T-cell (primary cell): ENCODE results near the gene OR13J1. TPM values are rescaled to one million over a fixed set of nuclear protein-coding genes. Genes with fewer than 3 reads are reported as not detected.
"Not testable (repeated sequence)": the region's sequence is repeated elsewhere in the genome, so short reads cannot be mapped to it uniquely, and the experiment has no call there.

ENCODE experiments used
- ATAC-seq, 4 experiments: fragments of 200-7000 bp in 3 of 4; fragments of 150-1000 bp in 1 of 4; cut with Tn5 transposase; replicated peaks in 1 of 4; 1 replicate in 3 of 4; 2 replicates in 1 of 4; pipeline ENCODE4 v1.10.0; 2021; ENCODE audit warnings: moderate library complexity in 3 of 4, mild to moderate bottlenecking in 2 of 4, moderate number of reproducible peaks in 1 of 4
- CTCF ChIA-PET, 2 donors: fragments of 300-600 bp; sonication (Branson Sonifier 250); formaldehyde crosslinking; loops; one replicate each; lab custom pipeline; 2022; ENCODE audit warnings: antibody characterized with exemption in 2 of 2; lab: Charles Lee
- POLR2A ChIA-PET, 2 donors: fragments of 300-600 bp; sonication (Branson Sonifier 250); formaldehyde crosslinking; loops; one replicate each; lab custom pipeline; 2022; ENCODE audit warnings: antibody characterized with exemption in 2 of 2; lab: Charles Lee
- DNase-seq, 35 experiments: peaks; one replicate each; pipeline versions ENCODE4 v3.0.0 to v3.0.0-alpha.2; 2013 to 2023
- H3K27ac ChIP-seq: one replicate; pipeline ENCODE4 v1.5.1; 2013; ENCODE audit warnings: low read length
- H3K27me3 ChIP-seq, 2 experiments: replicated peaks in 1 of 2; 1 replicate in 1 of 2; 2 replicates in 1 of 2; pipeline versions ENCODE4 v1.6.1 to v1.7.0; 2013; ENCODE audit warnings: low read length in 1 of 2, mixed read lengths in 1 of 2; ENCODE audit not compliant: control insufficient read depth in 2 of 2, insufficient read depth in 2 of 2; ENCODE audit errors: extremely low read depth in 1 of 2
- H3K36me3 ChIP-seq, 2 donors: 1 replicate in 1 of 2; 2 replicates in 1 of 2; pipeline versions ENCODE4 v1.6.1 to v1.7.0; 2013; ENCODE audit warnings: low read length in 1 of 2; ENCODE audit not compliant: control insufficient read depth in 2 of 2, insufficient read depth in 1 of 2; ENCODE audit errors: extremely low read depth in 1 of 2
- H3K4me1 ChIP-seq, 2 experiments: 1 replicate in 1 of 2; 2 replicates in 1 of 2; pipeline versions ENCODE4 v1.6.1 to v1.7.0; 2013; ENCODE audit warnings: low read length in 2 of 2, mixed read lengths in 1 of 2; ENCODE audit not compliant: insufficient read depth in 2 of 2, control insufficient read depth in 1 of 2; ENCODE audit errors: extremely low read depth in 1 of 2
- H3K4me3 ChIP-seq, 2 donors: 1 replicate in 1 of 2; 2 replicates in 1 of 2; pipeline versions ENCODE4 v1.5.1 to v1.7.0; 2013; ENCODE audit warnings: mild to moderate bottlenecking in 2 of 2, low read length in 1 of 2, moderate library complexity in 1 of 2; ENCODE audit not compliant: control insufficient read depth in 1 of 2; ENCODE audit errors: extremely low read depth in 1 of 2
- H3K9me3 ChIP-seq: 2 replicates; pipeline ENCODE4 v1.7.0; 2013
- H3K27ac Mint-ChIP-seq, 2 donors: one replicate each; pipeline ENCODE4 v1.8.0; 2020 to 2021; ENCODE audit warnings: mild to moderate bottlenecking in 2 of 2, mixed read lengths in 2 of 2
- H3K27me3 Mint-ChIP-seq, 2 donors: one replicate each; pipeline ENCODE4 v1.8.0; 2021 to 2022; ENCODE audit warnings: mixed read lengths in 2 of 2
- H3K36me3 Mint-ChIP-seq: one replicate; pipeline ENCODE4 v1.8.0; 2021; ENCODE audit warnings: mixed read lengths
- H3K4me1 Mint-ChIP-seq, 3 donors: one replicate each; pipeline ENCODE4 v1.8.0; 2020 to 2022; ENCODE audit warnings: mixed read lengths in 3 of 3, mild to moderate bottlenecking in 1 of 3
- H3K4me3 Mint-ChIP-seq, 3 donors: one replicate each; pipeline ENCODE4 v1.8.0; 2020 to 2022; ENCODE audit warnings: mild to moderate bottlenecking in 3 of 3, mixed read lengths in 3 of 3, moderate library complexity in 3 of 3
- H3K9me3 Mint-ChIP-seq, 3 donors: one replicate each; pipeline ENCODE4 v1.8.0; 2020 to 2022; ENCODE audit warnings: mixed read lengths in 3 of 3
- WGBS: methylation state at CpG from one replicate; pipeline ENCODE4 v1.1.5; 2013; ENCODE audit warnings: missing lambda C conversion rate; ENCODE audit not compliant: insufficient coverage; 5-methylcytosine and 5-hydroxymethylcytosine counted together
- total RNA-seq, 35 experiments: library from RNA in 6 of 35; stranded (reverse) in 6 of 35; fragments of 120-200 nt in 1 of 35; gene quantifications; one replicate each; pipeline versions ENCODE4 v1.2.1 to v1.2.4 and lab custom pipeline; 2013 to 2026

Gene OR13J1
- total RNA-seq, 5 donors from 2014 or later (not counting 1 experiment from before 2014, with no cell fraction given), result not detected

- ATAC-seq, H3K27me3 ChIP-seq, H3K27ac Mint-ChIP-seq, DNase-seq, CTCF ChIA-PET, H3K27me3 Mint-ChIP-seq, H3K36me3 Mint-ChIP-seq, H3K36me3 ChIP-seq, H3K4me3 ChIP-seq, H3K9me3 ChIP-seq, H3K4me3 Mint-ChIP-seq, POLR2A ChIA-PET, H3K27ac ChIP-seq, H3K9me3 Mint-ChIP-seq: not testable (repeated sequence)
- peaks cover 38 to 44% (median 44%) of the 10 kb centered on the region in 3 donors for H3K4me1 Mint-ChIP-seq
- H3K4me1 ChIP-seq, result peaks cover 30 to 45% of the 10 kb centered on the region in 2 experiments
Measured at GRCh38 chr9:35913429-35913828, 43.2 kb upstream of the OR13J1 start.

- H3K9me3 ChIP-seq, result no peaks in the 10 kb centered on the region
- peaks cover 34 to 50% of the 10 kb centered on the region in 2 experiments for H3K4me1 ChIP-seq
- H3K27me3 Mint-ChIP-seq, result no peaks in the 10 kb centered on the region
- H3K4me1 Mint-ChIP-seq, result peaks cover 43 to 49% (median 47%) of the 10 kb centered on the region in 3 donors
- peak overlapping the region in 1 of 2 donors; percentile 79 for H3K27ac Mint-ChIP-seq
- H3K9me3 Mint-ChIP-seq, result no peaks in the 10 kb centered on the region
- no peak for ATAC-seq
- no peaks in the 10 kb centered on the region for H3K36me3 ChIP-seq
- no peak for DNase-seq
- H3K36me3 Mint-ChIP-seq, result no peaks in the 10 kb centered on the region
- 96% methylated on average over 7 of the region's 10 CpGs for WGBS
- no peak overlapping the region for H3K4me3 ChIP-seq
- H3K27ac ChIP-seq, result no peak overlapping the region
- no peak overlapping the region for H3K4me3 Mint-ChIP-seq
- POLR2A ChIA-PET, result no interaction called here
- no peaks in the 10 kb centered on the region for H3K27me3 ChIP-seq
- CTCF ChIA-PET, result interaction anchor here (1.5 to 2.2 kb wide), 2 partner anchors 10 kb away, joined by 3 to 7 read pairs; no protein-coding TSS in a partner anchor
Measured at GRCh38 chr9:35912791-35913400, 42.7 kb upstream of the OR13J1 start.

GRCh38 chr9:35911690-35912089, 41.5 kb upstream of the OR13J1 start:
- no peaks in the 10 kb centered on the region for H3K27me3 ChIP-seq
- DNase-seq (no peak), ATAC-seq (no peak)
- no peak overlapping the region for H3K4me3 ChIP-seq
- peaks cover 55 to 59% (median 56%) of the 10 kb centered on the region in 3 donors for H3K4me1 Mint-ChIP-seq
- no peaks in the 10 kb centered on the region for H3K27me3 Mint-ChIP-seq
- H3K4me1 ChIP-seq, result peaks cover 39 to 62% of the 10 kb centered on the region in 2 experiments
- WGBS, result 83% methylated on average over 7 of the region's 10 CpGs
- H3K9me3 ChIP-seq, result no peaks in the 10 kb centered on the region
- ChIA-PET CTCF (interaction anchor here (0.6 to 2.2 kb wide), 7 partner anchors 8 to 159 kb away, joined by 3 to 7 read pairs (median 4); no protein-coding TSS in a partner anchor), POLR2A (interaction anchor here (0.6 kb wide), 2 partner anchors 16 to 22 kb away, joined by 3 to 5 read pairs; no protein-coding TSS in a partner anchor)
- H3K9me3 Mint-ChIP-seq, result no peaks in the 10 kb centered on the region
- peaks cover 0 to 3% of the 10 kb centered on the region in 2 donors for H3K36me3 ChIP-seq
- peak overlapping the region in 1 of 3 donors; percentile 89 for H3K4me3 Mint-ChIP-seq
- peak overlapping the region; percentile 98 to 99 for H3K27ac Mint-ChIP-seq
- H3K27ac ChIP-seq, result no peak overlapping the region
- H3K36me3 Mint-ChIP-seq, result no peaks in the 10 kb centered on the region

- no peaks in the 10 kb centered on the region for H3K27me3 Mint-ChIP-seq
- peaks cover 52 to 61% (median 58%) of the 10 kb centered on the region in 3 donors for H3K4me1 Mint-ChIP-seq
- no peak overlapping the region for H3K4me3 ChIP-seq
- H3K36me3 ChIP-seq, result peaks cover 0 to 3% of the 10 kb centered on the region in 2 donors
- no peaks in the 10 kb centered on the region for H3K36me3 Mint-ChIP-seq
- H3K4me3 Mint-ChIP-seq, result peak overlapping the region; percentile 34 to 89 (median 45)
- no peaks in the 10 kb centered on the region for H3K9me3 Mint-ChIP-seq
- peak overlapping the region; percentile 98 to 99 for H3K27ac Mint-ChIP-seq
- H3K27me3 ChIP-seq, result no peaks in the 10 kb centered on the region
- DNase-seq, result peak in 31 of 35 experiments; percentile 18 to 74 (median 38)
- 54% methylated on average over 9 of the region's 14 CpGs for WGBS
- H3K4me1 ChIP-seq, result peaks cover 39 to 64% of the 10 kb centered on the region in 2 experiments
- peak overlapping the region; percentile 72 for H3K27ac ChIP-seq
- POLR2A ChIA-PET, result no interaction called here
- CTCF ChIA-PET, result interaction anchor here (0.6 to 2.2 kb wide), 7 partner anchors 8 to 160 kb away, joined by 3 to 7 read pairs (median 4); no protein-coding TSS in a partner anchor
- ATAC-seq, result peak; percentile 54 to 84 (median 62)
- no peaks in the 10 kb centered on the region for H3K9me3 ChIP-seq
Measured at GRCh38 chr9:35910613-35911359, 40.6 kb upstream of the OR13J1 start.

- Histone ChIP-seq H3K27me3 (no peaks in the 10 kb centered on the region), H3K4me3 (no peak overlapping the region), H3K27ac (peak overlapping the region; percentile 72), H3K9me3 (no peaks in the 10 kb centered on the region), H3K4me1 (peaks cover 39 to 70% of the 10 kb centered on the region in 2 experiments), H3K36me3 (peaks cover 0 to 3% of the 10 kb centered on the region in 2 donors)
- DNase-seq (no peak), ATAC-seq (no peak)
- Mint-ChIP-seq H3K36me3 (no peaks in the 10 kb centered on the region), H3K27me3 (no peaks in the 10 kb centered on the region), H3K4me3 (peak overlapping the region in 1 of 3 donors; percentile 89), H3K9me3 (no peaks in the 10 kb centered on the region), H3K27ac (peak overlapping the region; percentile 98 to 99), H3K4me1 (peaks cover 52 to 64% (median 58%) of the 10 kb centered on the region in 3 donors)
- 95% methylated on average over 25 of the region's 34 CpGs for WGBS
- ChIA-PET POLR2A (no interaction called here), CTCF (interaction anchor here in 1 of 2 donors (0.9 to 1.5 kb wide), 2 partner anchors 30 to 45 kb away, joined by 3 read pairs; no protein-coding TSS in a partner anchor)
Measured at GRCh38 chr9:35909687-35910612, 39.7 kb upstream of the OR13J1 start.
